DMS79 (cell line): ENCODE results near the gene NR1I3.
"Not testable (repeated sequence)": the region's sequence is repeated elsewhere in the genome, so short reads cannot be mapped to it uniquely, and the experiment has no call there.

Experiments
- DNase-seq: peaks from one replicate; lab custom pipeline; 2025; lab: John Stamatoyannopoulos, UW

The NR1I3 gene

DNA sequence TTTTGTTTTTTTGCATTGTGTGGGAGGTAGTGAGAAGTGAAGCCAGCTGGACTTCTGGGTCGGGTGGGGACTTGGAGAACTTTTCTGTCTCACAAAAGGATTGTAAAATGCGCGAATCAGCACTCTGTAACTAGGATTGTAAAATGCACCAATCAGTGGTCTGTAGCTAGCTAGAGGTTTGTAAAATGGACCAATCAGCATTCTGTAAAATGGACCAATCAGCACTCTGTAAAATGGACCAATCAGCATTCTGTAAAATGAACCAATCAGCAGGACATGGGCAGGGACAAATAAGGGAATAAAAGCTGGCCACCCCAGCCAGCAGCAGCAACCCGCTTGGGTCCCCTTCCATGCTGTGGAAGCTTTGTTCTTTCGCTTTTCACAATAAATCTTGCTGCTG is 12.1 kb upstream of the NR1I3 start:
- DNase-seq, result not testable (repeated sequence)

DNA sequence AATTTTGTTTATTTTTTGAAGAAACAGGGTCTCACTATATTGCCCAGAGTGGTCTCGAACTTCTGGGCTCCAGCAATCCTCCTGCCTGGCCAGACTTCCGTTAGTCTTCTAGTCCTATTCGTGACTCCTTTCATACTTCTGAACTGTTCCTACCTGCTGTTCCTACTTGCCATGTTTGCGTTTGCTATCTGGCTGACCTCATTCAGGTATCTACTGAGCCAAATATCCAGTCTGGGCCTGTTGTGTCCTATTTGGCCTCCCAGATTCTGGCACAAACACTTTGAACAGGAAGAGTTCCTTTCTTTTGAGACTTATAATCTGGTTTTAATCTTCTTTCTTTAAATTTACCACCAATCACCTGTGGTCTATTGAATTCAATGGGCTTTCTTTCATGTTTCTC is 6.9 kb upstream of the NR1I3 start:
- no peak for DNase-seq

DNA sequence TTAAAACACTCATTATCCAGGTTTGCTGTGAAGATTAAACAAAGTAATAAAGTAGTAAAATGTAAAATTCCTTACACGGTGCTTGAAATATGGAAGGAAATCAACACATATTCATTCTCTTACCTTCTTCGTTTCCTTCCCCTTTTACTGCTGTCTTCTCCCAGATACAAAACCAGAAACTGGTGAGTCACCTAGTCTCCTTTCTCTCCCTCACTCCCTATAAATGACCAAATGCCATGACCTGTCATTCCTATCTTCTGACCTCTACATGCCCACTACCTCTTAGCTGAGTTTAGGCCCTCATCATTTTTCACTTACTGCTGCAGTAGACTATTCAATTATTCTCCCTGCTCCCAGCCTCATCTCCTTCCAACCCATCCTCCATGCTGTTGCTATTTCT is 4.3 kb upstream of the NR1I3 start:
- no peak for DNase-seq

DNA sequence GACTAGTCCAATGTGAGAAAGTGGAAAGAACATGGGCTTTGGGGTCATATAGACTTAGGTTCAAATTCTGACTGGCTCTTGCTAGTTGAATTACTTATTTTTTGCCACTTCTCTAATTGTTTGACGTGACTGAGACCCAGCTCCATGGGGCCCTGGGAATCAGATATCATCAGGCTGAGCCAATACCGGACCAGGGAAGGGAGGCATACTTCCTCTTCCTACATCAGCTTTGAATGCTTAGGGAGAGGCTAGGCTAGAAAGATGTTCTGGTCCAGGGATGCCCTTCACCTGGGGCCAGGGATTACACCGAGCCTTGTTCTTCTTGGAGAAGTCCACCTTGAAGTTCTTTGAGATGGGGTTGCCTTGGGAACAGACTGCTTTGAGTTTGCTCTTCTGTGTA is 3.7 kb upstream of the NR1I3 start:
- DNase-seq, result no peak

DNA sequence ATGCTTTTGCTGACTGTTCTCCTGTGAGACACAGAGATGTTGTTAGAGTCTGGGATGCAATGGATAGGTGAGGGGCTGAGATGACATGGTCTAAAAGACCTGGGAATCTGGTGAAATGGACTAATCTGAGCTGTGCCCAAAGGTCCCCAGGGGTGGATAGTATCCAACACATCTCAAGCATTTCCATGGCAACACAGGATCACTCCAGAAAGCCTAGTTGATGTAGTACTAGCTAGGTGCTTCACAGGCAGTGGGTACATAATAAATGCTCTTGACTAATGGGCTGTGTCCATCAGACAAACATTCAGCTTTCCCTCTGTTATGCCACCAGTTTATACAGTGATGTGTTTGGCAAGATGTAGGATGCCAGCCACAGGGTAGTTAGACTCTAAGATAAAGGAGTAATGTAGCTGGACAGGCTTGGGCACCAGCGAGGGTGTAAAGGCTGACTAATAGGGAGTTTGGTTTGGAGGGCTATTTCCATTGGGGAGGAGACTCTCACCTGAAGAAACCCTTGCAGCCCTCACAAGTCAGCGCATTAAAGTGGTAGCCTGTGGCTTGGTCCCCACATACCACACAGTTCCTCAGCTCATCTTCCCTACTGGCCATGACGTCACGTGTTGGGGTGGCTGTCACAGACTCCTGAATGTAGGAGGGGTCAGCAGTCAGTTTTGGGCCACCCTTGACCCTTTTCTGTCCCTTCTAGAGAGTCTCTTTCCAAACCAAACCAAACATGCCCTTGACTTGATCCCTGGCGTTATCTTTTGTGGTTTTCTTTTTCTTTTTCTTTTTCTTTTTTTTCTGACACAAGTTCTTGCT is 1.8 kb downstream of the NR1I3 start:
- no peak for DNase-seq

DNA sequence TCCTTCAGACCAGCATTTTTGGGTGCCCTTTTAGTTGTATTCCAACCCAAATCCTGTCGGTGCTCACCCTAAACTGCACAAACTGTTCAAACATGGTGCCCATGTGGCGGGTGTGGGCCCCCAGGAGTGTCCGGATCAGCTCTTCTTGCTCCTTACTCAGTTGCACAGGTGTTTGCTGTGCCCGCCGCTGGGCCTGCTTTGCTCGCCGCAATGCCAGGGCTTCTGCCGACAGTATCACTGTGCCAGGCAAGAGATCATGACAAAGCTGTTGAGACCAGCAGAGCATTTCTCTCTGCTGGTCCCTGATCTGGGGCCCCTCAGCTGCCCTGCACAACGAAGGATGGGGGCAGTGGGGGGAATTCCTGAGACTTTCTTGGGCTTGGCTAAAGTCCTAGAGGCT is 4.9 kb downstream of the NR1I3 start:
- no peak for DNase-seq

DNA sequence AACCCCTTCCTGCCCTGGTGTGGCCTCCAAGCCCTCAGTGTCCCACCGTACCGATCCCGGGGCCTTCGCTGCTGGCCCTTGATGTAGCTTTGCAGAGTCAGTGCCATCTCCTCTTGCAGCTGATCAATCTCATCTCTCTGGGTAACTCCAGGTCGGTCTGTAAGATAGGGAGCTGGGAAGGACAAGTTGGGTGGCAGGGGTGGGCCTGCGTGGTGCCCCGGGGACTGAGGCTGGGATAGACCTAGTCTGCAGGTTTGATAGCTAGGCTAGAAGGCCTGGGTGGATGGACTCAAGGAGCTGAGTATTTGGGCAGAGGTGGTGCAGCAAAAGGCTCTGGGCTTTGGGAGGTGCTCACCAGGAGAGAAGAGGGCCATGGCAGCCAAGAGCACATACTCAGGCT is 7.2 kb downstream of the NR1I3 start:
- no peak for DNase-seq

DNA sequence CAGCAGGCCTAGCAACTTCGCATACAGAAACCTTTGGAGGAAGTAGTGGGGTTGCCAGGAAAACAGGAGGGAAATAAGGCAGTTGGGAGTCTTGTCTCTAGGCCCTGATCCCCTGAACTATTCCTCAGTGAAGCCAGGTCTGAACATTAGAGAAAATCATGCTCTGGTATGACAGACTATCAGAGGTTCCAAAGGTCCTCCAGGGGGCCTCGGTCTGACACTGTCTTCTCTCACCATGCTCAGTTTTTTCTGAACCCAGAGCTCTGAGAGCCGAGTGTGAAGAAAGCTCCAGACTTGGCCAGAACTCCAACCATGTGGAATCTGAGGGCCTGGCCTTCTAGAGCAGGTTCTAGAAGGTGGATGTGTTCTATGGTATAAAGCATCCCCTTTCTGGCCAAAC is 8.1 kb downstream of the NR1I3 start:
- no peak for DNase-seq

DNA sequence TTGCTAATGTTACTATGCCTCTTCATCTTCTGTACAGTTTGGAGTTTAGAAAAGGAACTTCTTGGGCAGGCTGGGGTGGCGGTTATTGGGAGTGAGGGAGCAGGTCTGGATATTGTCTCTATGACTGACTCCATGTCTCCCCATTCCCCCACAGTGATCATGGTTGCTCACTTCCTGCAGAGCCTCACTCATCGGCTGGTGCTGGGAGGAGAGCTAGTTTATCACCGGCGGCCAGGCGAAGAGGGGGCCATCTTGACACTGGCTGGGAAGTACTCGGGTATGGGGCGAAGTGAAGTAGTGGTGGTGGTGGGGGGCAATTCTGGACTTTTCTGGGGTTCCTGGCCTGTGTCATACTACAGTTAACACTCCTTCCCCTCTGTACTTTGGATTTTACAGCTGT is 10.0 kb downstream of the NR1I3 start:
- no peak for DNase-seq

DNA sequence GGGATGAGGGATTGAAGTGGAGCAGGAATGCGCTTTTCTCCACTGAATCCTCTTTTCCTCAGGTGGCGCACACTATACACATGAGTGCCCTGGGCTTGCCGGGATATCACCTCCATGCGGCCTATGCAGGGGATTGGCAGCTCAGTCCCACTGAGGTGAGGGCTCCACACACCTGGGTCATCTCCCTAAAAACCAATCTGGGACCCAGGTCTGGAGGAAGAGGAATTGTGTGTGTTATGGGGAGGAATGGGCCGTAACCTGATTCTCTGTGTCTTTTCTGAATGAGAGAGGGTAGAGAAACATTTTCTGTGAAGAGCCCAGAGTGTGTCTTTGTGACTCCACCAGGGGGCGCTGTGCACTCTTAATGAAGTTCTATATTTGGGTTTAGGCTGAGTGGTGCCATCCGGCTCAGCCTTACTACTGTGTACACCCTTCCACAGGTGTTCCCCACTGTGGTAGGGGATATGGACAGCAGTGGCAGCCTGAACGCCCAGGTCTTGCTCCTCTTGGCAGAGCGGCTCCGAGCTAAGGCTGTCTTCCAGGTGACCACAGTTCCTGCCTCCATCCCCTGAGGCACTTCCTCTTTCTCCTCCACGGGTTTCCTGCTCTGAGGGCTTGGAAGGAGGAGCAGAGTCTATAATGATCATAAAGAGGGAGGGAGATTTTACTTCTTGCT is 10.7 kb downstream of the NR1I3 start:
- DNase-seq, result peak; percentile 37

DNA sequence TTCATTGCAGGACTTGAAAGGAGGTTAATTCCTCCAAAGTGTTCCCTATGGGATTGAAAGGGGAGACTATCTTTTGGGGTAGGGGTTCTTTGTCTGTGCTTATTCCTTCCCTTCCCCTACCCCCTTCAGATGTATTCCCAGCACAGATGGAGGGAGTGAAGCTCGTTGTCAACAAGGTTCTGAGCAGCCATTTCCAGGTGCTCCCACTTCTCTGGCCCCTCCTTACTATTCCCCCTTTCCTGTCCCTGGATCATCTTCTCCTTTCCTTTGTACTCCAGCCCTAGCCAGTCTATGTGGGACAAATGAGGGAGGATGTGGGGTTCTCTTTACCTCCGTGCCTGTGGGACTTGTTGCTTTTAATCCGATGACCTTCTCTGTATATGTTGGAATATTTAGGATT is 11.2 kb downstream of the NR1I3 start:
- DNase-seq, result no peak

DNA sequence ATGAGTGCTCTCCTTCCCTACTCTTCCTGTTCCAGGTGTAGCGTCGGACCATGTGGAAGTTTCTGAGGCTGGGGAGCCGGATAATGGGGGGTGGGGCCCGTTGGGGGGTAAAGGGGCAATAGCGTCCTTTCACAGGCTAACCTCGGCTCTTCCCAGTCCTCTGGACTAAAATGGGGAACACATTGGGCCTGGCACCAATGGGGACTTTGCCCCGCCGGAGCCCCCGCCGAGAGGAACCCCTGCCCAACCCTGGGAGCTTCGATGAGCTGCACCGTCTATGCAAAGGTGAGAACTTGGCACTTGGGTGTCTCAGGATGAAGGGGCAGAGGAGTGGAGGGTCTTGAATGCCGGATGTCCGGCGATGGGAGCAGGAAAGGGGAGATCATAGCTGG is 11.7 kb downstream of the NR1I3 start:
- DNase-seq, result no peak

DNA sequence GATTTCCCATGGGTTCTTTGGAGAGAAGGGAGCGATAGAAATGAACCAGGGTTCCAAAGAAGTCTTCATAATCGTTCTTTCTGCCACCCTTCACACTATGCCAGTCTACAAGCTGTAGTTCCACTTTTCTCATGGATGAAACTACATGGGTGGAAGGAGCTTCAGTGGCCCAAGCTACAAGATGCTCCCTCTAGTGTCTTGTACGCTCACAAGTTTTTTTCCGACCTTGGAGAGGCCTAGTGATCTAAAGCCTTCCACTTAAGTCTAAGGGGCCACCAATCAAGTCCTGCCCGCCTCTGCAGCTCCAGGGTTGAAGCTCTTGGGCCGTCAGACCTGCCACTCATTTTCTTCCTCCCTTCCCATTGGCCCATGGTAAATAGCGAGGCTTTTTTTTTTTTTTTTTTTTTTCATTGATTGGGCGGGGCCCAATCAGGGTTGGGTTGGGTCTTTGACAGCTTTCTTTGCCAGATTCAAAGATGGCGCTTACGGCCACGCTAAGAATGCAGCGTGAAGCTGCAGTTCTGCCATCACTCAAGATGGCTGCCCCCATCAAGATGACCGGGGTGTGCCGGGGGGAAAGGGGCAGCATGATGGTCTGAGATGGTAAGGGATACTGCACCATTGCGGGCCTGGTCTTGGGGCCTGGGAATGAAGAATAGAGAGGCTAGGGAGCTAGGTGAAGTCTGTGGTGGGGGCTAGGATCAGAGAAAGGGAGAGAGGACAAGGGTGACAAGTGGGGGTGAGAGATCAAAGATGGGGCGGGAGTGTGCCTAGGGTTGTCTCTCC is 12.3 kb downstream of the NR1I3 start, which contains the start of gene TOMM40L:
TSS of gene TOMM40L (plus strand) at position 527 of the 786 bp plus-strand sequence. CDS start 430 bp downstream, outside the sequence.
- DNase-seq, result peak; percentile 97

DNA sequence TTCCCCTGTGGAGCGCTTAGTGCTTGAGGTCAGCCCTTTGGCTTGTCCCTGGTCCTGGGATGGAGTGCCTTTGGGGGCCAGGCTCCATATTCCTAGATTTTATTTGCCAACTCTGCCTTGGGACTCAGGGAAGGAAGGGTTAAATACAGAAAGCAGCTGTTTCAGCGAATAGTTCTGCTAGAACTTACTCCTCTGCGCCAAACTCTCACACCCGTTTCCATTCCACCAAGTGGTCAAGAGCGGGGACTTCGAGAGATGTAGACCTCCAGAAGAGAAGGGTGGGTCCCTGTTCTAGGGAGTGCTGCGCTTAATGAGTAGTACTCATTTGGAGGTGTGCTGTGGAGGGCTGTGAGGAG is 12.8 kb downstream of the NR1I3 start:
- no peak for DNase-seq

DNA sequence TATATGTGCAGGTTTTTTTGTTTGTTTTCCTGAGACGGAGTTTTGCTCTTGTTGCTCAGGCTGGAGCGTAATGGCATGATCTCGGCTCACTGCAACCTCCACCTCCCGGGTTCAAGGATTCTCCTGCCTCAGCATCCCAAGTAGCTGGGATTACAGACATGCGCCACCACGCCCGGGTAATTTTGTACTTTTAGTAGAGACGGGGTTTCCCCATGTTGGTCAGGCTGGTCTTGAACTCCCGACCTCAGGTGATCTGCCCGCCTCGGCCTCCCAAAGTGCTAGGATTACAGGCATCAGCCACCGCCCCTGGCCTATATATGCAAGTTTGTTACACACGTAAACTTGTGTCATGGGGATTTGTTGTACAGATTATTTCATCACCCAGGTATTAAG is 13.3 kb downstream of the NR1I3 start:
- DNase-seq, result not testable (repeated sequence)

DNA sequence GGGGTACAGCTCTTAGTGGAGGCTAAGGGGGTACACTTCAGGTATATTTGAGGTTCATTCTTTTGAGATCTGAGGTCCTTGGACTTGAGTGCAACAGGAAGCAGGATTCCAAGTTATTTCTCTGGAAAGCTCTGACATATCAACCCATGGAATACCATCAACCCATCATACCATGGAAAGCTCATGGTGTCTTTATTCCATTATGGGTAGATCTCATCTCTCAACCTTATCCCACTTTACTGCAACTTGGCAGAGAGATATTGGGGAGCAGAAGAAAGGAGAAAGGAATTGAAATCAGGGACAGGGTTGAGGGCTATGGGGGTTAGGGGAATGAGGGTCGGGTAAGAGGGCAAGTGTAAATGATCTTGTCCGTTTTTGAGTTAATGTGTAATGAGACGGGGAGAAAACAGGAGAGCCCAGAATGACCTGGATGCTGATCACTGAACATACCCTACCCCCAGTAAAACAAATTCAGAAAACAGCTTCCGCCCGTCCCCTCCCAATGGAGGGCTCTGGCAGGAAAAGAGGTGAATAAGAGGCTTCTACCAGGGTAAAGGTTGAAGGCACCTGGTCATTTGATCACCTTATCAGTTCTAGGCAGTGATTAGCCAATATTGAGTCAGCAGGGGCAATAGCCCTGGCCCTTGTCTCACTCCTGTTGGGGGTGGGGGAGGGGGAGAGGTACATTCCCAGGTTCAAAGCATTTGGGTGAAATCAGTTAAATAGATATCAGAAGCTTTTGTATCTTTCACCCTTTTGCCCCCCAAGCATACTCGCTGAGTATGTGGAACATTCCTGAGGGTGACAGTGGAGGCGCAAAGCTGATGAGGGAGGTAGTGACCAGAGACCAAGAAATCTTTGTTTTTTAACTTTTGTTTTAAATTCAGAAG is 14.0 kb downstream of the NR1I3 start:
- no peak for DNase-seq

DNA sequence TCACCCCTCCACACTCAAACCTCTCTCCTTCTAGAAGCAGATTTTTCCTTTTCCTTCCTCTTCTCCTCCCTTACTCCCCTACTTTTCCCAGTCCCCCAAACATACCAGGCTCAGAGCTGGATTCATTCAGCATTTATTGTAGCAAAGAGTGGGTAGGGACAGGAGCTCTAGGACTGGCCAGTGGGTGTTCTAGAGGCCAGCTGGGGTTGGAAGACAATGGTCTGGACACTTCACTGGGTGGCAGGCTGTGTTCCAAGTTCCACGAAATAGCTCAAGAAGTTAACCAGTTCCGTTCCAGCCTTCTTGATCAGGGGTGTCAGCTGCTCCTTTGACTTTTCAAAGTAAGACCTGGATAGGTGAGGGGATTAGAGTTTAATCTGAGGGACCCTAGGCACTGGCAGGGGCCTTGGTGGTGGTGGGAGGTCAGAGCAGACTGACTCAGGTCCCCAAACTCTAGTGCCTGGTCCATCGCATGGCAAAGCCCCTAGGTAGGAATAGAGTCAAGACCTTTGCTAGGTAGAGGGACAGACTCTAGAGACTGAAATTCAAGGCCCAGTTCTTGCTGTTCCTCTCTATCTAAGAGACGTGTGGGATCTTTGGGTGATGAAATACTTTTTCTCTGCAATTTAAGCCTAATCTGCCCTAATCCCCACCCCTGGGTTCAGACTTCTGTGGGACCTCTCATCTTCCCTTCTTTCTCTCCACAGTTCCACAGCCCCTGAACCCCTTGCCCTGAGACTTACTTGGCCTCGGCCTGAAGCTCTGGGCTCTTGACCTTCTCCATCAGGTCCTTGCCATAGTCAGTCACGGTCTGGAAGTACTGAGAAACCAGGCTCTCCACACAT is 15.6 kb downstream of the NR1I3 start:
- DNase-seq, result no peak

DNA sequence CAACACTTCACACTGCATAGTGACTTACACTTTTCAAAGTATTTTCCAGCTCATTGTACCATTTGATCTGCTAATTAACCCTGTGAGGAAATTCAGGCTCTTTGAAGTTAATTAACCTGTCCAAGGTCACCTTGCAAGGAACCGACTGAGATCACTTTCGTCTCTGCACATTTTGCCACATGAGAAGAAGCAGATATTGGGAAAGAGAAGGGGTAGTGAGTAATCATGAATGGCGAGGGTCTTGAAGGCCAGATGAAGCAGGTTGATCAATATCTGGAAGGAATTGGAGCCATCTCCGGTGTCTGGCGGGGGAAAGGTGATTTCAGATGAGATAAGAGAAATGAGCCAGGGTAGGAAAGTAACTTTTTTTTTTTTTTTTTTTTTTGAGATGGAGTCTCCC is 18.0 kb downstream of the NR1I3 start:
- no peak for DNase-seq

DNA sequence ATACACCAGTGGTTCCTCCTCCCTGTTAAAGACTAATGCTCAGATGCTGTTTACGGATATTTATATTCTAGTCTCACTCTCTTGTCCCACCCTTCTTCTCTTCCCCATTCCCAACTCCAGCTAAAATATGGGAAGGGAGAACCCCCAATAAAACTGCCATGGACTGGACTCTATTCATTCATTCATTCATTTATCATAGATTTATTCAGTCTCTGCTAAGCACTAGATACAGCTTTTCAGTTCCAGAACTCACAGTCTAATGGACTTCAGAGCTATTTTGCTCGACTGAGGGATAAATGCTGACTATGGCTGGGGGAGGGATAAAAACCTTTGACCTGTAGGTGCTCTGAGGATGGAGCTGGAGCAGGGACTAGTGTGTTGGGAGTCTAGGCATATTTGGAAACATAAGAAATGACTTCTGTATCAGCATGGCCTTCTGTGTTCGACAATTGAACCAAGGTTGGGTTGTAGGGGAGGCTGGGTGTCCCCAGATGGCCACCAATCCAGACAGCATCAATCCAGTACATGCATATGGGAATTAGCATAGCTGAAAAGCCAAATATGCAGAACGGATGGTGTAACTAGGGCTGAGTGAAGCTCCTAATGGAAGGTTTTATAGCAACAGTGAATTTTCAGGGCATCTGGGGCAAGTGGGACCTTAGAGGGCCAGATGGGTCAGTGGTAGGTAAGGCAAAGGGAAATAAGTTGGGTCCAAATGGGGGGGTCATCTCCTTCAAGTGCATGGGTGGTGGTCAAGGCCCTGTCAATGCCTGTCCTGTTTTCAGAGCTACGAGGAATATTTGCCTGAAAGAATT is 18.7 kb downstream of the NR1I3 start:
- DNase-seq, result no peak
